HG03108 (cell line): ENCODE data around the gene NSUN6.
"Not testable (repeated sequence)": the region's sequence is repeated elsewhere in the genome, so short reads cannot be mapped to it uniquely, and the experiment has no call there.

Experiments used
- ATAC-seq: cut with Tn5 transposase; IDR thresholded peaks from one replicate; pipeline ENCODE4 v1.9.1; 2021; ENCODE audit warnings: moderate library complexity; ENCODE audit not compliant: unreplicated experiment

NSUN6 gene

DNA sequence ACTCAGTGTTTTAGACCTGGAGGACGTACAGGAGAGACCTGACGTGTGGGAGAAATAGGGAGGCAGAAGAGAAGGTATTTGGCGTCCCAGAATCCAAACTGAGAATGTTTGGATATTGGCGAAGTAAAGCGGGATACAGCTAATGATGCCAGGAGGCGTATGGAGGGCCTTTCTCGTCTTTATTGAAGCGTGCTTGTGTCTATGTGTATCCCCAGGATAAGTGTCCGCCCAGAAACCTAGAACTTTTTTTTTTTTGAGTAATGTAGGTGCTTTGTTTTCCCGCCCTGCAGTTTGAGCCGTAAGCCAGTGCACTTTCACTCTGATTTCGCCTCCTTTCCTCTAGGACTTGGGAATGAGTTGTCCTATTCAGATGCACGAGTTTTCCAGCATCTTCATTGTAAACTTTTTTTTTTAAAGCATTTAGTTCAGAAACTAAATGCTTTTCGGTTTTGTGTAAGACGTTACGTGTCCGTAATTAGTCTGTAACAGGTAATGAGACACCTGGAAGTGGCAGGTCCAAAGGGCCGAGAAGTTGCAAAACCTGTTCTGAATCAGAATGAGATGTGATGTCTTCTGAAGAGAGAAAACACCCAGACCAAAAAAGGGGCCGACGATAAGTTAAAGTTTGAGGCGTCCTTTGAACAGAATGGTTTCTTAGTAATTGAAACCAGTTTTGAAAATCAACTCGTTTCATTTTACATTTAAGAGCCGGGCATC is 8.6 kb upstream of the NSUN6 start:
- peak; percentile 15 for ATAC-seq

- peak; percentile 71 for ATAC-seq
These were observed 7.9 kb upstream of the NSUN6 start, which contains the start of gene ARL5B for GRCh38 chr10:18659125-18659818. TSS of gene ARL5B (plus strand) at chr10:18659431. CDS start at chr10:18659638, 207 bp downstream.

GRCh38 chr10:18658271-18659124 is 7.1 kb upstream of the NSUN6 start:
- no peak for ATAC-seq

DNA sequence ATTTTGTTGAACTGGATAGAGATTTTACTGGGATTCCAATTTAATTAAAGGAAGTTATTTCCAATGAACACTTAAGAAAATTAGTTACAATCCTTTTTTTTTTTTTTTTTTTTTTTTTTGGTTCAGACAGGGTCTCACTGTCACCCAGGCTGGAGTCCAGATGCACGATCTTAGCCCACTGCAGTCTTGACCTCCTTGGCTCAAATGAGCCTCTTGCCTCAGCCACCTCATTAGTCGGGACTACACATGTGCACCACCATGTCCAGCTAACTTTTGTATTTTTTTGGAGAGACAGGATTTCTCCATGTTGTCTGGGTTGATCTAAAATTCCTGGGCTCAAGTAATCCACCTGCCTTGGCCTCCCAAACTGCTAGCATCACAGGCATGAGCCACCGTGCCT is 5.3 kb upstream of the NSUN6 start:
- no peak for ATAC-seq

GRCh38 chr10:18653112-18653511 is 1.7 kb upstream of the NSUN6 start:
- ATAC-seq: no peak

DNA sequence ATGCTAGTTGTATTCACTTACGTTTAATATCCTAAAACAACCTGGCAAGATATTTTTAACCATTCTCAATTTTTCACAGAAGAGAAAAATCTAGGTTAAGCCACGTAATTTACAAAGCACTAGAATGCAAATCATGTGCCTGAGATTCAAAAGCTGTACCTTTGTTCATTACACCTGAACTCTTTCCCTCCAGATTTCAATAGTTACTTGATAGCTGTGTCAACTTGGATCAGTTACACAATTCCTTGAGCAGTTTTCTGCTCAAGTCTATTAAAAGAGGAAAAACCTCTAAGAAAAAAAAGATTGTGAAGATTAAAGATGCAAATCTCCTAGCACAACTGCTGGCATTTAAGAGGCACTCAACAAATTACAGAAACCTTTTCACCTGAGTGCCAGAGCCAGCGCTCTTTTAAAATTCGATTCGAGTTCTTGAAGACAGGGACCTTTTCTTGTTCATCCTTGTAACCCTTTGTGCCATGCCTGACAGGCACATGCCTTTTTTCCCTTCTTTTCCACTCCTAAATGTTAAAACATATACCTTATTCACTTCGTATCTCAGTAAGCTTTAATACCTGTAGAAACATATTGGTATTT is 886 bp downstream of the NSUN6 start:
- ATAC-seq: no peak

- no peak for ATAC-seq
These were observed 1.9 kb downstream of the NSUN6 start for GRCh38 chr10:18649364-18649959.

DNA sequence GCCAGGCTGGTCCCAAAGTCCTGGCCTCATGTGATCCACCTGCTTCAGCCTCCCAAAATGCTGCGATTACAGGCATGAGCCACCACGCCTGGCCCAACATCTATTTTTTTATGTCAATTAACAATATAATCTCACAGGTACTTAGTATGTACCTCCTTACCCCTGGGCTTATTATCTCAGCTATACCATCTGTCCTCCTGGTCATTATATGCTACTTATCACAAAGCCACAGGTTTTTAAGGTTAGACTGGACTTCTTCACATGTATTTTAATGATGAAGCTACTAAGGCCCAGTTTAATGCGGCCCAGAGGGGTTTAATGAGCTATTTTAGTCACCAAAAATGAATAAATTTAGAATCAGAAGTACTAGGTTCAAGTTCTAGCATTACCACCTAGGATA is 3.4 kb downstream of the NSUN6 start:
- no peak for ATAC-seq

DNA sequence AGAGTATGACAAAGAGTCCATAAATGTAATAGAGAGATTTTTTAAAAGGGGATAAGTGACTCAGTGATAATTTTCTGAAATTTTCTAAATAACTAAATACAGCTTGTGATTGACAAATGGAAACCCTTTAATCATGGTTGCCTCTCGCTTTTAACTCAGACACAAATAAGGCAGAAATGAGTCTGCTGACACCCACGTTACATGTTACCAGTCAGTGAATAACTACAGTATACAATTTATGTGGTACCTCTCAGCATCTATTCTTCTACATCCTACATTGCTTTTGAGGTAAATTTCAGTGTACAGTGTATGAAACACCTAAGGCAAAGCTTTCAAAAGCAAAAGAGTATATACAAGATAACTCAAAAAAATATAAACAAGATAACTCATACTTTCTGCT is 4.2 kb downstream of the NSUN6 start:
- ATAC-seq: no peak

GRCh38 chr10:18639719-18640118 is 11.7 kb downstream of the NSUN6 start:
- not testable (repeated sequence) for ATAC-seq

GRCh38 chr10:18637400-18637799 is 14.0 kb downstream of the NSUN6 start:
- ATAC-seq: not testable (repeated sequence)

DNA sequence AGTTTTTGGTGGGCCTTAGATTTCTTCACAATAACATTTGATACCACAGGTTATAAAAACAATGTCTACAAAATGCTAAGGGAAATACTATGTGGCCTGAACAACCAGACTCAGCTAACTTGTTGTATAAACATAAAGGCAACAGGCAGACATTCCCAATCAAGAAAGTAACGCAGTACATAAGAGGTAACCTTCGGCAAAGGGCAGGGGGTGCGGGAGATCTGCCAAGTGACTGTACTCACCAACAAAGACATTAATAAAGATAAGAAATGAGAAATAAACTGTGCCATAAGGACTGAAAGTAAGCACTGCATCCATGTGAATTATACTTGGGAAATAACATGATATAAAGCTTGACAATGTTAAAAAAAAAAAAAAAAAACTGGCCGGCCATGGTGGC is 15.4 kb downstream of the NSUN6 start:
- no peak for ATAC-seq

DNA sequence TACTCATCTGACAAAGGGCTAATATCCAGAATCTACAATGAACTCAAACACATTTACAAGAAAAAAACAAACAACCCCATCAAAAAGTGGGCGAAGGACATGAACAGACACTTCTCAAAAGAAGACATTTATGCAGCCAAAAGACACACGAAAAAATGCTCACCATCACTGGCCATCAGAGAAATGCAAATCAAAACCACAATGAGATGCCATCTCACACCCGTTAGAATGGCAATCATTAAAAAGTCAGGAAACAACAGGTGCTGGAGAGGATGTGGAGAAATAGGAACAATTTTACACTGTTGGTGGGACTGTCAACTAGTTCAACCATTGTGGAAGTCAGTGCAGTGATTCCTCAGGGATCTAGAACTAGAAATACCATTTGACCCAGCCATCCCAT is 18.9 kb downstream of the NSUN6 start:
- not testable (repeated sequence) for ATAC-seq

GRCh38 chr10:18627452-18628018 is 23.9 kb downstream of the NSUN6 start:
- not testable (repeated sequence) for ATAC-seq

DNA sequence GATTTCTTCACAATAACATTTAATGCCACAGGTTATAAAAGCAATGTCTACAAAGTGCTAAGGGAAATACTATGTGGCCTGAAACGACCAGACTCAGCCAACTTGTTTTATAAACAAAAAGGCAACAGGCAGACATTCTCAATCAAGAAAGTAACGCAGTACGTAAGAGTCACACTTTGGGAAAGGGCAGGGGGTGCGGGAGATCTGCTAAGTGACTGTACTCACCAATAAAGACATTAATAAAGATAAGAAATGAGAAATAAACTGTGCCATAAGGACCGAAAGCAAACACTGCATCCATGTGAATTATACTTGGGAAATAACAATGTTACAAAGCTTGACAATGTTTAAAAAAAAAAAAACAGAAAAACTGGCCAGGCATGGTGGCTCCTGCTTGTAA is 25.5 kb downstream of the NSUN6 start:
- no peak for ATAC-seq

DNA sequence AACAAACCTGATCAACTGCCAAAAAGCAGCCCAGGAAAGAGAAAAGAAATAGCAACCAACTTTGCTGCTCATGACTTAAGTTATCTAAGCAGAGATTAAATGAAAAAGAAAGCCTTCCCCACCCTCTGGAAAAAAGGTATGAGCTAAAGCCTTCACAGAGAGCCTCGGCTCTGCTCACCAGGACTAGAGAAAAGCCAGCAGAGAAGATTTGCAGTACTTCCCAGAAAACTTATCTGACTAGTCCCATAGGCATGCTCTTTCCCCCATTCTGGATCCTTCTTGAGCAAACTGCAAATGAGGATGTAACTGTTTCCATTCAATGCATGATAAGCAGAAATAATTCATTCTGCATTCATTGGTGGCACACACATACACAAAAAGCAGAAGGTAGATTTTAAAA is 27.7 kb downstream of the NSUN6 start:
- ATAC-seq: not testable (repeated sequence)

DNA sequence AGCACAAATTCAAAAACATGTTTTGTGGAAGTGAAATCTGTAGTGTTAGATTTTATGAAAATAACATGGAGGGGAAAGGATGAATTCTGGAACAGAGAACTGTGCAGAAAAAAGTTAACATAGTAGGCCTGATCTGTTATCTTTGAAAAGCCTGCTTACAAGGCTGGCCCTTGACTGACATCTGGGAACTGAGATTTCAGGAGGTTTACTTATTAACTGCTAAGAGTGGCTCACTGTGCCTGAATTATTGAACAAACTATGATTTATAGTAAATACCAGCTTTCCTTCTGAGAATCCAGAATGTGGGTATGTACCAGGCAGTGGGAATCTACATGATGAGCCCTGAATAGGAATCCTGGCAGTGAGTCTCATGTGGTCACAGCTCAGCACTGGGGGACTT is 30.5 kb downstream of the NSUN6 start:
- ATAC-seq: no peak

DNA sequence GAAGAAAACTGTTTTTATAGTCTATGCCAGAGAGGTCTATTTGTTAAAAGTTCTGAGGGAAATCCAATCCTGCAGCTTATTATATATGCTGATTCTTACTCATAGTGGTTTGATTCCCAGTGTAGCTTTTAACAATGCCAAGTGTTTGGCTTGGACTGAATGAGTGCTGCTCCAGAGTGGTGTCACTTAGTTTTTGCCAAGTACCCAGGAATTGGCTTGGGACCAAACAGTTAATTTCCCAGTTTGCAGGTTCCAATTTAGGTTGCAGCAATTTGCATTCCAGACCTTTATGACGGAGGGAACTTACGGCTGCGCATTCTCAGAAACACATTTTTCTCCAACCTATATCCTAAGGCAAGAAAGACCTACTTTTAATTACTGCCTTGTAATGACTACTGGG is 32.4 kb downstream of the NSUN6 start:
- ATAC-seq: no peak

DNA sequence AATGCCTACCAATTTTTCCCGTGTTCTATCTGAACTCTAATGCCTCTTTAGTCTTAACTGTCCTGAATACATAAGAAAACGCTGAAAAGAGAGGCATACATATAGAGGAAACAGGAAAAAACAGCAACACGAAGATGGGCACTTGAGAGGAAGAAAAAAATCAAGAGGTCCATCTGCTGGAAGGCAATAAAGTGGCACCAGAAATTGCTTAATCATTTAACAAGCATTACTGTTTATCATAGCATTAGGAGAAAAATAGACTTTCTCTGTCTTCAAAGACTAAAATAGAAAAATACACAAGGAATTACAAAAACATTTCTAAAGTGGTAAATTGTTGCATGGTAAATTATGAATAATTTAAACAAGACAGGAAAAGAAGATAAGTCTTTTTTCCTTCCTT is 35.0 kb downstream of the NSUN6 start:
- no peak for ATAC-seq

GRCh38 chr10:18615618-18616017 is 35.8 kb downstream of the NSUN6 start:
- ATAC-seq: no peak
